GM12878 (cell line): ENCODE data around the gene EPS8. TPM values are rescaled to one million over a fixed set of nuclear protein-coding genes. Genes with fewer than 3 reads are reported as not detected.

ENCODE experiments used
- BACH1 ChIP-seq: fragments of 450-650 bp; IDR thresholded peaks from 2 replicates; pipeline ENCODE4 v1.6.1; 2017; ENCODE audit warnings: mild to moderate bottlenecking, borderline replicate concordance
- CBX5 ChIP-seq: sonication (generic); IDR thresholded peaks from 2 replicates; pipeline ENCODE4 v1.6.1; 2016; ENCODE audit warnings: low read depth, moderate library complexity, mild to moderate bottlenecking, inconsistent platforms
- CHD2 ChIP-seq: IDR thresholded peaks from 2 replicates; pipeline ENCODE4 v1.6.1; 2011; ENCODE audit warnings: low read depth, low read length, improper control_type of control experiment, borderline replicate concordance
- EZH2 ChIP-seq: IDR thresholded peaks from 2 replicates; pipeline ENCODE4 v1.6.1; 2012; ENCODE audit warnings: low read depth, mild to moderate bottlenecking, control low read depth, inconsistent platforms, low read length, borderline replicate concordance; ENCODE audit not compliant: control insufficient read depth
- HDGF ChIP-seq: fragments of 450-650 bp; IDR thresholded peaks from 2 replicates; pipeline ENCODE4 v1.6.1; 2016; ENCODE audit warnings: antibody characterized with exemption
- IKZF2 ChIP-seq, 2 experiments: fragments of 450-650 bp; IDR thresholded peaks; 2 replicates each; pipeline ENCODE4 v1.6.1; 2017; ENCODE audit warnings: mild to moderate bottlenecking in 2 of 2, moderate library complexity in 2 of 2
- MTA2 ChIP-seq: fragments of 450-650 bp; IDR thresholded peaks from 2 replicates; pipeline ENCODE4 v1.6.1; 2016; ENCODE audit warnings: low read depth, mild to moderate bottlenecking, moderate library complexity
- MXI1 ChIP-seq: fragments of 150-350 bp; IDR thresholded peaks from 2 replicates; pipeline ENCODE4 v1.6.1; 2011; ENCODE audit warnings: low read depth, mild to moderate bottlenecking, inconsistent platforms, low read length, improper control_type of control experiment
- MYC ChIP-seq: IDR thresholded peaks from 2 replicates; pipeline ENCODE4 v1.6.1; 2011; ENCODE audit warnings: mild to moderate bottlenecking, low read length, moderate library complexity, inconsistent platforms; ENCODE audit not compliant: insufficient read depth, insufficient replicate concordance, insufficient read length, severe bottlenecking
- NR2F1 ChIP-seq: fragments of 450-650 bp; conservative IDR thresholded peaks from 2 replicates; pipeline ENCODE4 v1.6.1; 2017; ENCODE audit warnings: mild to moderate bottlenecking
- NRF1 ChIP-seq: conservative IDR thresholded peaks from 2 replicates; pipeline ENCODE4 v1.6.1; 2011; ENCODE audit warnings: mild to moderate bottlenecking, low read depth, low read length, improper control_type of control experiment
- POU2F2 ChIP-seq: IDR thresholded peaks from 3 replicates; pipeline ENCODE4 v1.6.1; 2011; ENCODE audit warnings: low read depth, mild to moderate bottlenecking, low read length, borderline replicate concordance
- PRDM15 ChIP-seq: fragments of 450-650 bp; formaldehyde crosslinking; IDR thresholded peaks from 2 replicates; pipeline ENCODE4 v1.4.0; 2020; ENCODE audit warnings: mild to moderate bottlenecking, moderate library complexity
- RCOR1 ChIP-seq: conservative IDR thresholded peaks from 2 replicates; pipeline ENCODE4 v1.6.1; 2012; ENCODE audit warnings: low read depth, low read length, improper control_type of control experiment
- SKIL ChIP-seq: fragments of 450-650 bp; IDR thresholded peaks from 2 replicates; pipeline ENCODE4 v1.6.1; 2017; ENCODE audit warnings: mild to moderate bottlenecking, low read depth, inconsistent platforms; ENCODE audit not compliant: poor library complexity, severe bottlenecking
- SPI1 ChIP-seq: IDR thresholded peaks from 2 replicates; pipeline ENCODE4 v1.6.1; 2011; ENCODE audit warnings: low read depth, mild to moderate bottlenecking, low read length, moderate library complexity, borderline replicate concordance; ENCODE audit not compliant: insufficient read depth
- ZBTB40 ChIP-seq: fragments of 450-650 bp; IDR thresholded peaks from 2 replicates; pipeline ENCODE4 v1.6.1; 2016; ENCODE audit warnings: mild to moderate bottlenecking, moderate library complexity, borderline replicate concordance
- ZNF217 ChIP-seq: fragments of 450-650 bp; IDR thresholded peaks from 2 replicates; pipeline ENCODE4 v1.6.1; 2017; ENCODE audit warnings: antibody characterized with exemption, mild to moderate bottlenecking
- polyA plus RNA-seq, 11 experiments: library from polyadenylated mRNA; depleted of rRNA in 4 of 11; unstranded in 6 of 11; stranded (reverse) in 5 of 11; fragments of >200 nt; fragmentation: Nextera tagmentation in 4 of 11; fragmentation: Illumina TruSeq in 1 of 11; extraction: Ambion mirVana in 4 of 11; extraction: Trizol in 1 of 11; gene quantifications; 1 replicate in 1 of 11; 2 replicates in 10 of 11; pipeline versions ENCODE4 v1.2.1 to v1.2.3, GENCODE V29; 2011 to 2016; ENCODE audit warnings: inconsistent platforms in 2 of 11, missing spikeins in 2 of 11, low read depth in 1 of 11
- total RNA-seq, 4 experiments: library from RNA; depleted of rRNA in 3 of 4; stranded (reverse); fragments of >200 nt in 3 of 4; fragmentation: Illumina TruSeq in 1 of 4; extraction: Trizol in 1 of 4; gene quantifications; 2 replicates each; pipeline versions ENCODE4 v1.2.1 to v1.2.3, GENCODE V29; 2013 to 2021

EPS8 gene
- total and polyA plus RNA-seq, 10 of the 15 experiments (the other 5 are each of a cell fraction or from before 2014, with no cell fraction given) = 1.3 to 127 (median 3.4) TPM

GRCh38 chr12:15788233-15789219 is 662 bp downstream of the EPS8 start (continued):
- TF ChIP-seq ZBTB40 (0 out of 2 replicates have a peak, but pooled peaks have one; percentile 31), BACH1 (no peak), NR2F1 (no peak), SPI1 (no peak), EZH2 (no peak), SKIL (peak; percentile 54), MTA2 (peak; percentile 34; the same call in 1 of the 2 replicates), CBX5 (no peak), PRDM15 (CRISPR knock-in tag) (no peak), IKZF2 (IDR thresholded peaks at IDR 0.05) (peak; percentile 74; a peak in 3 of 4 replicates), MYC (no peak), ZNF217 (0 out of 2 replicates have a peak, but pooled peaks have one; percentile 9), MXI1 (no peak), CHD2 (no peak), RCOR1 (no peak), HDGF (0 out of 2 replicates have a peak, but pooled peaks have one; percentile 29), NRF1 (no peak), POU2F2 (0 out of 3 replicates have a peak, but pooled peaks have one; percentile 12)
